ENCODE measurements around the gene LRMDA.

- TF ChIP-seq CTCF (optimal IDR thresholded peaks at IDR 0.05 in 1 of 3, IDR thresholded peaks at IDR 0.05 in 1 of 3, conservative IDR thresholded peaks at IDR 0.05 in 1 of 3; ENCODE audit: extremely low read depth in 1 of 3, insufficient read depth in 2 of 3, low read length in 3 of 3) = no peak
- no peak for TF ChIP-seq EZH2 (IDR thresholded peaks at IDR 0.05; ENCODE audit: low read length)
These were observed 226.6 kb downstream of the LRMDA start for GRCh38 chr10:75658036-75658435.

Measured in keratinocyte (primary cell).